GM19467 (cell line): Measurements from ENCODE around the gene THOC6.
A peak's percentile ranks its signal among the peaks of the same experiment; 100 is the strongest.

ENCODE experiments used
- ATAC-seq: cut with Tn5 transposase; IDR thresholded peaks from one replicate; pipeline ENCODE4 v1.9.1; 2021; ENCODE audit warnings: mild to moderate bottlenecking, moderate library complexity; ENCODE audit not compliant: unreplicated experiment

Gene THOC6

GRCh38 chr16:2991566-2992261 lies 32.1 kb upstream of the THOC6 start:
- no peak for ATAC-seq

GRCh38 chr16:2992383-2993081 lies 31.3 kb upstream of the THOC6 start:
- ATAC-seq = no peak

- no peak for ATAC-seq
Measured at GRCh38 chr16:2996298-2996697, 27.5 kb upstream of the THOC6 start.

DNA sequence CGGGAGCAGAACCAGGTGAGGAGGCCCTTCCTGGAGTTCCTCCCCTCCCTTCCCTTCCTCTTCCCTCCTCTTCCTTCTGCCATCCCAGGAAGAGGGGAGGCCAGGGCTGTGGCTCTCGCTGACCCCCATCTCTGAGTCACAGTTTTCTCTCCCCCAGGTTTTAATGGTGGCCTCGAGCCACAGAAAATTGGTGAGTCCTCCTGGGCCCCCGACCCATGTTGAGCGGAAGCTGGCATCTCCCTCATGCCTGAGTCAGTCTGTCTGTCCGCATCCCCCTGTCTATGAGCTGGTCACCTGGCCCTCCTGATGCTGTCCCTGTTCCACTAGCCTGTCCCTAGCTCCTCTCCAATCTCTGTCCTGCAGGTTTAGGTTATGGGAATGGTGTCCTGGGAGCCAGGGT lies 23.9 kb upstream of the THOC6 start:
- ATAC-seq = no peak

DNA sequence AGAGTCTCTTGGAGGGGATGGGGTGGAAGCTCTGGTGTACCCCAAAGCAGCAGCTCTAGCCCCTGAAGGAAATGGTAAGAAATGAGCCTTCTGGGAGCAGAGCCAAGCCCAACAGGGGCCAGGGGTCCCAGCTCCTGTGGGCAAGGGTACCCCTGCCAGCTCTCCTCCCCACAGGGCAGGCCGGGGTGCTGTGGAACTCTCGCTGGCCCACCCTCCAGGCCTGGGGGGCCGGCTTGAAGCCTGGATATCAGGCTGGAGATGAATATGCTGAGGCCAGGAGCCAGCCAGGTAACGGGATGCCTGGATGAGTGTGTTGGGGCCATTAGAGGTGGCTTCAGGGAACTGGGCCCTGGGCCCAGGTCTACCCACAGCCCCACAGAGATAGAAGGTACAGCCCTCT lies 23.3 kb upstream of the THOC6 start:
- no peak for ATAC-seq

DNA sequence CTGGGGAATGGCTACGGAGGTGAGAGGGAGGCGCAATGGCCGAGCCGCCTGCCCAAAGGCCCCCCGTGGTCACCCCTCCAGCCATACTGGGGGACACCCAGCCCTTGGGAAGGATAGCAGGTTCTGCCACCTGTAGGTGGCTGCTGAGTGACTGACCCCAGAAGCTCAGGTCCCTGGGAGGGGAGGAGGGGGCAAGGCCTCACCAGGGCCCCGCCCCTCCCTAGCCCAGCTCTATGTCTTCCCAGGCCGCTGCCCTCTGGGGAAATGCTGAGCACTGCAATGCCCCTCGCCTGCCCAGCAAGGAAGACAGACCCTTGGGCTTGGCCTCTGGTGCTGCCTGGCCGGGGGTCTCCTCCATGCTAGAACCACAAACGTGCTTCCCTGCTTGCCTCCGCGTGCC lies 22.5 kb upstream of the THOC6 start:
- ATAC-seq = no peak

DNA sequence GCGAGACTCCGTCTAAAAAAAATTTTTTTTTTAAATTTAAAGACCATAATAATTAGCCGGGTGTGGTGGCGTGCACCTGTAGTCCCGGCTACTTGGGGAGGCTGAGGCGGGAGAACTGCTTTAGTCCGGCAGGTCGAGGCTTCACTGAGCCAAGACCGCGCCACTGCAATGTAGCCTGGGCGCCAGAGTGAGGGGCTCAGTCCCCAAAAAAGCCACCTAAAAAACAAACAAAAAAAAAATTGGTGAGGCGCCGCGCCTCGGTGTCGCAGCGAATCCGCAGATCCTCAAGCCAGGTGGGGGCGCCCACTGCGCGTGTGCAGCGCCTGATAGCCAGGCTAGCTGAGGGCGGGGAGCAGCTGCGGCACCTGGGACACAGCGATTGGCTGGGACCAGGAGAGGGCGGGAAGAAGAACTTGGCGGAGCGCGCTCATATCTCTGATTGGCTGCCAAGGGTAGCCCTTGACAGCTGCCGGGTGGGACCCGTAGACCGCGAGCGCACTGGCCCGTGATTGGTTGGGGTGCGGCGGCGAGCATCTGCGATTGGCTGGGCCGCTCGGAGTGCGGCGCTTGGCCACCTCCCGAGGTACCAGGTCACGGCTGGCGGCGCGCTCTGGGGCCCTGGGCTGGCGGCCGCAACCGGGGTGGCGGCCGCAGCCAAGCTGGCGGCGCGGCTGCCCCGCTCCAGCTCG lies 20.1 kb upstream of the THOC6 start:
- peak; percentile 92 for ATAC-seq

GRCh38 chr16:3004319-3004718 lies 19.5 kb upstream of the THOC6 start:
- ATAC-seq = peak; percentile 9

DNA sequence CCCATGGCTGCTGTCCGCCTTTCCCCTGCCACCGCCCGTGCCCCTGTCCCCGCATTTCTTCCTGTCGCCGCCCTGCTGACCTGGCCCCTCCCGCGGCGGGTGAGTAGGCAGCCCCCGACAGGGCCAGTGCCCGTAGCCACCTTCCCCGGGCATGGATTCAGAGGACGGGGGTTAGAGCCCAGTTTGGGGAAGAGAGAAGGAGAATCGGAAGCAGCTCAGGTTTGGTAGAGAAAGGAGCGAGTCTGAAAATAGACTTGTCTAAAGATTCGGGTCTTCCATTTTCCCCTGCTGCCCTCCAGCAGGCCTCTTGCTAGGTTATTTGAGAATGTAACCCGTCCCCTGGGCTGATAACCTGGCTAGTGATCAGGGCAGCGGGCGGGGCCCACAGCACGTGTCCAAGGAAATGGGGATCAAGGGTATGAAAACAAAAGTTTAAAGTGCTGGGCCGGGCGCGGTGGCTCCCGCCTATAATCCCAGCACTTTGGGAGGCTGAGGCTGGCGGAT lies 19.0 kb upstream of the THOC6 start:
- ATAC-seq = no peak

- ATAC-seq = no peak
Measured at GRCh38 chr16:3007059-3007956, 16.5 kb upstream of the THOC6 start.

DNA sequence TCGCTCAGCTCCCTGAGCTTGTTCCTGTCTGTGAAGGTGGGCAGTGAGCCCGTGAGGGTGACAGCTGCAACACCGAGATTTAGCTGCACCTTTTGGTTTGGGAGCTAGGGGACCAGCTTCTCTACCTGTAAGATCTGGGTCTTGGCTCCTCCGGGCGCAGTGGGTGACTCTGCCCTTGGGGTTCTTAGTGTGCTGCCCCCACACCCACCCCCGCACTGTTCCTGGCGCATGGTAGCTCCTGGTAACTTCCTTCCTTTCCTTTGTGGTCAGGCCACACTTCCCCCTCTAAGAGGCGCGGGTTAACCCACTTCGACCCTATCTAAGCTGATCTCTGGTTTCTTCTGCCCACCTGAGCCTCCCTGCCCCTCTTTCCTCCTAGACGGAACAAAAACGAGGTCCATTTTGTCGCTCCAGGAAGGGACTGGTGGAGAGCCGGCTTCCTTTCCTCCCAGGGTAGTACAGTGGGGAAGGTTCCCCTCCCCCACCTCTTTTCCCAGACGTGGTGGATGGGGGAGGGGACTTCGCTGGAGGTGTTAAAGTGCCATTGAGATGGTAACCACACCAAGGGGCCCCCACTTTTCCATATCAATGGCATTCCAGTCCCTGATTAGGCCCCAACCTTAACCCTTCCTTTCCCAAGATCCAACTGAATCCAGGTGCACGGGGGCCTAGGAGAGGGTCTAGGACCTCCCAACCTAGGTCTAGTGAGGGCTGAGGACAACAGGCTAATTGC lies 15.7 kb upstream of the THOC6 start:
- no peak for ATAC-seq

- ATAC-seq = no peak
Measured at GRCh38 chr16:3008690-3009037, 15.2 kb upstream of the THOC6 start.

DNA sequence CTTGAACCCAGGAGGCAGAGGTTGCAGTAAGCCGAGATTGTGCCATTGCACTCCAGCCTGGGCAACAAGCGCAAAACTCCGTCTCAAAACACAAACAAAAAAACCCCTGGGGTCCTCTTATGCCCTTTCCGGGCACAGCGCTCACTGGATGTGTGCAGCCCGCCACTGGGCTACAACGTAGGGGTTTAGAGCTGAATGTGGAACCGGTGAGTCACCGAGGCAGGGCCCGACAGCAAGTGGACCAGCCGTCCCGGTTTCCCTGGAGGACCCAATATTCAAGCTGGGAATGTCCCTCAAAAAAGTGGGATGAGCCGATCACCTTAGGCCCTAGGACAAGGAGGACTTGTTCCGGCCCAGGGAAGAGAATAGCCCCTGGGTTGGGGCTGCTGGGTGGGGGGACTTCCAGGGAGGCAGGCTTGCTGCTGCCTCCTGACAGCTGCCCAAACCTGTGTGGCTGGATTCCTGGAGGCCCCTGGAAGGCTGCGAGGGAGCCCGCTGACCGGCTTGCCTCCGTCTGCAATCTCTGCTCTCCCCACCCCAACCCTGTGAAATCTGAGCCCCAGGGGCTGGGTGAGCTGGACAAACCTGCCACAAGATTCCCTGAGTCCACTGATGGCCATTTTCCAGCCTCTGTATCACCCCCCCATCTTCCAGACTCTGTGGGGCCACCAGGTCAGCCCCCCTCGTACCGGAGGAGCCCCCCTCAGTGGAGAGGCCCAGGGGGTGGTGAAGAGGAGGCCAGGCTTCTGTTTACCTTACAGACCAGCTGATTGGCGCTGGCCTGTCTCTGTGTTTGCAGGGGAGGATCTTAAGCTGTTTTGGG lies 14.1 kb upstream of the THOC6 start:
- no peak for ATAC-seq

- no peak for ATAC-seq
Measured at GRCh38 chr16:3010510-3010909, 13.3 kb upstream of the THOC6 start.

- no peak for ATAC-seq
Measured at GRCh38 chr16:3012246-3012645, 11.6 kb upstream of the THOC6 start.

DNA sequence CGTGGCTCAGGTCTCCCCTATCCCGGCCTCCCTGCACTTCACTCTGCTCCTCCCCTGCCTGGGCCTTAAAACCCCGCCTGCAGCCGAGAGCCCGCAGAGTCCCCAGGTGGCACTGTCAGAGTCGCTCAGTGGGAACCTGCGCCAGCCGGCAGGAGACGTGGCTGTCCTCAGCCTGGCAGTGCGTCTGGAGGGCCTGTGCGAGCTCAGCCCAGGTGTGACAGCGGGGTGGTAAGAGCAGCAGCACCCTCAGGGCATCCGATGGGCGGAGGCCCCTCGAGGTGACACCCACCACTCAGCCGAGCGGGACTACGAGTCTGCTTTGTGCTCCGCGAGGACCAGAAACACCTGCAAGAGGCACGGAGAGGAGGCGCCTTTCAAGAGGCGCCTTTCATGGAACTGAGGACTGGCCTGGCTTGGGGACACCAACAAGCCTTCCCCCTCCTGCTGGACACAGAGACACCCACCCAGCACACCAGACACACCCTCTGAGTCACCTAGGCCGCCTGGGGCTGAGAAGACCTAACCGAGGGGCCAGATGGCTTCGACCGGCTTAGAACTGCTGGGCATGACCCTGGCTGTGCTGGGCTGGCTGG lies 10.9 kb upstream of the THOC6 start, which contains the start of gene CLDN9:
CLDN9 (plus strand) TSS at position 96 of the 593 bp plus-strand sequence; CDS start at position 536, 440 bp downstream.
- ATAC-seq = no peak

- ATAC-seq = no peak
Measured at GRCh38 chr16:3013491-3013951, 10.3 kb upstream of the THOC6 start.

GRCh38 chr16:3013998-3014690 lies 9.7 kb upstream of the THOC6 start:
- no peak for ATAC-seq
